ENCODE results near the gene SAP30L. TPM values are rescaled to one million over a fixed set of nuclear protein-coding genes. Genes with fewer than 3 reads are reported as not detected.
A peak's percentile ranks its signal among the peaks of the same experiment; 100 is the strongest.

SAP30L gene
- total and polyA plus RNA-seq, 4 donors, result 6.3 to 11.1 (median 8.6) TPM

GRCh38 chr5:154419236-154419635, 26.6 kb upstream of the SAP30L start:
- Histone ChIP-seq H3K27me3 (ENCODE audit: control insufficient read depth in 4 of 4, insufficient read depth in 4 of 4, low read length in 3 of 4) (no peaks in the 10 kb centered on the region), H3K9me3 (ENCODE audit: control insufficient read depth in 4 of 4, low read length in 3 of 4) (no peaks in the 10 kb centered on the region), H3K27ac (ENCODE audit: low read depth in 1 of 2, low read length in 2 of 2) (no peak overlapping the region), H3K4me3 (ENCODE audit: low read depth in 1 of 3, low read length in 3 of 3) (no peak overlapping the region), H3K36me3 (ENCODE audit: control insufficient read depth in 4 of 4, insufficient read depth in 3 of 4, low read depth in 1 of 4, low read length in 3 of 4) (peaks cover 0 to 10% (median 4%) of the 10 kb centered on the region in 4 donors), H3K4me1 (ENCODE audit: control insufficient read depth in 4 of 4, insufficient read depth in 4 of 4, low read length in 3 of 4) (peaks cover 0 to 2% (median under 1%) of the 10 kb centered on the region in 4 donors), H3K9ac (ENCODE audit: low read depth in 1 of 2, low read length in 2 of 2) (no peak overlapping the region)
- 94% methylated on average over 7 of the region's 7 CpGs for WGBS
- no peak for DNase-seq (ENCODE audit: low spot score)
- TF ChIP-seq RXRA (IDR thresholded peaks at IDR 0.05), result no peak

- Histone ChIP-seq H3K4me3 (ENCODE audit: low read depth in 1 of 3, low read length in 3 of 3) (no peak overlapping the region), H3K4me1 (ENCODE audit: control insufficient read depth in 4 of 4, insufficient read depth in 4 of 4, low read length in 3 of 4) (peaks cover 0 to 4% (median 2%) of the 10 kb centered on the region in 4 donors), H3K9ac (ENCODE audit: low read depth in 1 of 2, low read length in 2 of 2) (no peak overlapping the region), H3K36me3 (ENCODE audit: control insufficient read depth in 4 of 4, insufficient read depth in 3 of 4, low read depth in 1 of 4, low read length in 3 of 4) (peaks cover 0 to 7% (median 4%) of the 10 kb centered on the region in 4 donors), H3K27me3 (ENCODE audit: control insufficient read depth in 4 of 4, insufficient read depth in 4 of 4, low read length in 3 of 4) (no peaks in the 10 kb centered on the region), H3K27ac (ENCODE audit: low read depth in 1 of 2, low read length in 2 of 2) (no peak overlapping the region), H3K9me3 (ENCODE audit: control insufficient read depth in 4 of 4, low read length in 3 of 4) (no peaks in the 10 kb centered on the region)
- DNase-seq (ENCODE audit: low spot score), result no peak
- WGBS, result 86% methylated on average over 1 of the region's 1 CpG
- TF ChIP-seq, protein P1, sequence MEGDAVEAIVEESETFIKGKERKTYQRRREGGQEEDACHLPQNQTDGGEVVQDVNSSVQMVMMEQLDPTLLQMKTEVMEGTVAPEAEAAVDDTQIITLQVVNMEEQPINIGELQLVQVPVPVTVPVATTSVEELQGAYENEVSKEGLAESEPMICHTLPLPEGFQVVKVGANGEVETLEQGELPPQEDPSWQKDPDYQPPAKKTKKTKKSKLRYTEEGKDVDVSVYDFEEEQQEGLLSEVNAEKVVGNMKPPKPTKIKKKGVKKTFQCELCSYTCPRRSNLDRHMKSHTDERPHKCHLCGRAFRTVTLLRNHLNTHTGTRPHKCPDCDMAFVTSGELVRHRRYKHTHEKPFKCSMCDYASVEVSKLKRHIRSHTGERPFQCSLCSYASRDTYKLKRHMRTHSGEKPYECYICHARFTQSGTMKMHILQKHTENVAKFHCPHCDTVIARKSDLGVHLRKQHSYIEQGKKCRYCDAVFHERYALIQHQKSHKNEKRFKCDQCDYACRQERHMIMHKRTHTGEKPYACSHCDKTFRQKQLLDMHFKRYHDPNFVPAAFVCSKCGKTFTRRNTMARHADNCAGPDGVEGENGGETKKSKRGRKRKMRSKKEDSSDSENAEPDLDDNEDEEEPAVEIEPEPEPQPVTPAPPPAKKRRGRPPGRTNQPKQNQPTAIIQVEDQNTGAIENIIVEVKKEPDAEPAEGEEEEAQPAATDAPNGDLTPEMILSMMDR (IDR thresholded peaks at IDR 0.05; ENCODE audit: low read depth, low read length, missing input control), result no peak
- peak; percentile 33 to 67 for TF ChIP-seq RAD21 (IDR thresholded peaks at IDR 0.05)
Measured at GRCh38 chr5:154421868-154422267, 23.9 kb upstream of the SAP30L start.

DNA sequence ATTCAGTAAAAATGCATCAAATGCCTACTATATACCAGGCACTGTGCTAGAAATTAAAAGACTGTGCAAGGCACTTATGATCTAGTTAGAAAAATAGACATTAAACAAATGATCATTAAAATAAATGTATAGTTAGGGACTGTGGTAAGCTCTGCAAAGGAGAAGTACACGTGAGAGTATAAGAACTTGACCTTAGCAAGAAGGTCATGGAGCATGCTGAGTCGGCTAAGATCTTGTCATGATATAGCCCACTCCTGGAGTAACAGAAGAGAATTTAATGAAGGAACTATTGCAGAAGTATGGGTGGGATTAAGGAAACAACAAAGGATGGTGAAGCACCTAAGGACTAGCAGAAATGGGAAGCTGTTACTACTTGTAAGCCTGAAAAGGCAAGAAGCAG, 23.5 kb upstream of the SAP30L start:
- Histone ChIP-seq H3K4me1 (ENCODE audit: control insufficient read depth in 4 of 4, insufficient read depth in 4 of 4, low read length in 3 of 4) (peaks cover 0 to 4% (median 2%) of the 10 kb centered on the region in 4 donors), H3K9me3 (ENCODE audit: control insufficient read depth in 4 of 4, low read length in 3 of 4) (no peaks in the 10 kb centered on the region), H3K9ac (ENCODE audit: low read depth in 1 of 2, low read length in 2 of 2) (no peak overlapping the region), H3K36me3 (ENCODE audit: control insufficient read depth in 4 of 4, insufficient read depth in 3 of 4, low read depth in 1 of 4, low read length in 3 of 4) (peaks cover 0 to 5% (median 4%) of the 10 kb centered on the region in 4 donors), H3K4me3 (ENCODE audit: low read depth in 1 of 3, low read length in 3 of 3) (no peak overlapping the region), H3K27ac (ENCODE audit: low read depth in 1 of 2, low read length in 2 of 2) (no peak overlapping the region), H3K27me3 (ENCODE audit: control insufficient read depth in 4 of 4, insufficient read depth in 4 of 4, low read length in 3 of 4) (no peaks in the 10 kb centered on the region)
- DNase-seq (ENCODE audit: low spot score), result no peak
- 92% methylated on average over 2 of the region's 2 CpGs for WGBS
- TF ChIP-seq FOXA2 (IDR thresholded peaks at IDR 0.05) (no peak), HNF4A (conservative IDR thresholded peaks at IDR 0.05) (no peak), RXRA (IDR thresholded peaks at IDR 0.05) (no peak), MAX (IDR thresholded peaks at IDR 0.05) (no peak), ATF3 (IDR thresholded peaks at IDR 0.05) (no peak), JUND (IDR thresholded peaks at IDR 0.05) (no peak)
- TF ChIP-seq, protein P2, sequence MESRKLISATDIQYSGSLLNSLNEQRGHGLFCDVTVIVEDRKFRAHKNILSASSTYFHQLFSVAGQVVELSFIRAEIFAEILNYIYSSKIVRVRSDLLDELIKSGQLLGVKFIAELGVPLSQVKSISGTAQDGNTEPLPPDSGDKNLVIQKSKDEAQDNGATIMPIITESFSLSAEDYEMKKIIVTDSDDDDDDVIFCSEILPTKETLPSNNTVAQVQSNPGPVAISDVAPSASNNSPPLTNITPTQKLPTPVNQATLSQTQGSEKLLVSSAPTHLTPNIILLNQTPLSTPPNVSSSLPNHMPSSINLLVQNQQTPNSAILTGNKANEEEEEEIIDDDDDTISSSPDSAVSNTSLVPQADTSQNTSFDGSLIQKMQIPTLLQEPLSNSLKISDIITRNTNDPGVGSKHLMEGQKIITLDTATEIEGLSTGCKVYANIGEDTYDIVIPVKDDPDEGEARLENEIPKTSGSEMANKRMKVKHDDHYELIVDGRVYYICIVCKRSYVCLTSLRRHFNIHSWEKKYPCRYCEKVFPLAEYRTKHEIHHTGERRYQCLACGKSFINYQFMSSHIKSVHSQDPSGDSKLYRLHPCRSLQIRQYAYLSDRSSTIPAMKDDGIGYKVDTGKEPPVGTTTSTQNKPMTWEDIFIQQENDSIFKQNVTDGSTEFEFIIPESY (IDR thresholded peaks at IDR 0.05), result no peak
